ENCODE results near the gene LCAT.

Gene LCAT

DNA sequence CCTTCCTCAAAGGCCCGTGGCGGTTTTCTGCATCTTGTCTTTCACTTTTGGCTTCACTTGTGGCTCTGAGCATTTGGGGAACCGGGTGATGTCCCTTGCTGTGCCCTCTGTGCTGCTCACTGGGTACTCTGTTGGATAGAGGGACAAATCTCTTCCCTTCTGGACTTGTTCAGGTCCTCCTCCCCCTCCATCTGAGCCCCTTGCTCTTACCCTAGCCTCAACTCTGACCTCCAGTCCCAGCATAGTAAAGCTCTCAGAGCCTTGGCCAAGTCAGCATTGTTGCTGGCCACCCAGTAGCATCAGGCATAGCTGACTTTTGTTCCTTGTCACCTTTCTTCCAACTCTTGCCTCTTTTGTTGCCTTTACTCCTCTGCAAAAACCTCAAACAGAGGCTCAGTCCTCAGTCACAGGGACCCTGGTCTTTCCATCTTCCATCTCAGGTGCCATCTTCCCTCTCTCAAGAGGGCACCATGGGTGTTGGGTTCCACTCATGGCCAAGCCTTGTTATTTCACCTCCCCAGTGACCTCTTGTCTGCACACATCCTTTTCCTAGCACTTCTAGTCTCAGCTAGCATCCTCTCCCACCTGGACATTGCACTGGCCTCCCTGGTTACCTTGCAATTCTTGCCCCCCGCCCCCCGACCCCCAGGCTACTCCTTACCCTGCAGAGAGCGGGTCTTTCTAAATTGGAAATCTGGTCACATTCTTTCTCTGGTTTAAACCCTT is 6.9 kb downstream of the LCAT start:
- peak overlapping the region; percentile 95 for H3K27ac Mint-ChIP-seq
- peak; percentile 92 for DNase-seq
- no peaks in the 10 kb centered on the region for H3K9me3 Mint-ChIP-seq
- H3K4me1 Mint-ChIP-seq = peaks cover 61% of the 10 kb centered on the region
- no peaks in the 10 kb centered on the region for H3K27me3 Mint-ChIP-seq
- peak overlapping the region; percentile 98 for H3K4me3 Mint-ChIP-seq
- CTCF ChIA-PET = interaction anchor here (0.6 to 1.9 kb wide), 7 partner anchors 10 to 292 kb away, joined by 3 to 7 read pairs (median 5); partner anchors contain the start of gene CARMIL2
- peaks cover 42% of the 10 kb centered on the region for H3K36me3 Mint-ChIP-seq

DNA sequence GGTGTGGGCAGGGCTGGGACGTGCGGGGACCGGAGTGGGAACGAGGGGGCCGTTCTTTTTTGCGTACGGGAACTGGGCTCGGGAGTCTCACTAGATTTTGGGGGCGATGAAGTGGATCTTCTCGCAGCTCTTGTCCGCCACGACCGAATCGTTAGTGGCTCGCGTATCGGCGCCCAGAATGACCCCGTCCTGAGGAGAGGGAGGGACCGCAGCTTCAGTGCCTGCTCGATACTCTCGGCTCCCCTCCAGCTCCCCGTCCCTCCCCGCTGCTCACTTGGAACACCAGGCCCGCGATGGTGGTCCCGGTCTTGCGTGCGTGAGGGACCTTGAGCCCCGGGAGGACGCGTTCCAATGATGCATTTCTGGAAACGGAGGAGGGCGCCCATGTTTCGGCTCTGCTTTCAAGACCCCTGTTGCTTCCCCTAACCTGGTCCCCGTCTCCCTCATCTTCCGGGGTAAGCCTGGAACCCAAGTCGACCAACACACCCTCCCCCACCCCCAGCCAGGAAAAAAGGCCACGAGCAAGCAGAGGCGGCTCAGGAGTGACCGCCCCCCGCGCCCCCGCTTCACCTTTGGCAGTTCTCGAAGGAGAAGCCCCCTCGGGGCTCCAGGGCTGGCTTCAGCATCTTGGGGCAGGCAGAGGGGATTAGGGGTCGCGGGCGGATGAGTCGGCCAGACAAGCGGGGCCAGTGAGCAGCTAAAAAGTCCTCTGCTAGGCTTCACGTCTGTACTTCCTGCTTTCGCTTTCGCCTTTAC is 7.6 kb downstream of the LCAT start, which contains the start of gene PSMB10:
Gene PSMB10, minus strand, starts transcription at position 727 of the 756 bp plus-strand sequence. Its CDS starts 101 bp downstream, at position 626.
- Mint-ChIP-seq H3K4me3 (peak within 1 kb of the TSS; percentile 98), H3K27ac (peak within 1 kb of the TSS; percentile 95), H3K4me1 (peaks cover 53% of the 10 kb centered on the region), H3K9me3 (no peaks in the 10 kb centered on the region), H3K27me3 (no peaks in the 10 kb centered on the region), H3K36me3 (peaks cover 39% of the 10 kb centered on the region)
- DNase-seq = no peak
- CTCF ChIA-PET = interaction anchor here (0.6 to 2.7 kb wide), 11 partner anchors 10 to 865 kb away, joined by 3 to 11 read pairs (median 3); partner anchors contain the start of genes DDX28, DUS2 and NRN1L

DNA sequence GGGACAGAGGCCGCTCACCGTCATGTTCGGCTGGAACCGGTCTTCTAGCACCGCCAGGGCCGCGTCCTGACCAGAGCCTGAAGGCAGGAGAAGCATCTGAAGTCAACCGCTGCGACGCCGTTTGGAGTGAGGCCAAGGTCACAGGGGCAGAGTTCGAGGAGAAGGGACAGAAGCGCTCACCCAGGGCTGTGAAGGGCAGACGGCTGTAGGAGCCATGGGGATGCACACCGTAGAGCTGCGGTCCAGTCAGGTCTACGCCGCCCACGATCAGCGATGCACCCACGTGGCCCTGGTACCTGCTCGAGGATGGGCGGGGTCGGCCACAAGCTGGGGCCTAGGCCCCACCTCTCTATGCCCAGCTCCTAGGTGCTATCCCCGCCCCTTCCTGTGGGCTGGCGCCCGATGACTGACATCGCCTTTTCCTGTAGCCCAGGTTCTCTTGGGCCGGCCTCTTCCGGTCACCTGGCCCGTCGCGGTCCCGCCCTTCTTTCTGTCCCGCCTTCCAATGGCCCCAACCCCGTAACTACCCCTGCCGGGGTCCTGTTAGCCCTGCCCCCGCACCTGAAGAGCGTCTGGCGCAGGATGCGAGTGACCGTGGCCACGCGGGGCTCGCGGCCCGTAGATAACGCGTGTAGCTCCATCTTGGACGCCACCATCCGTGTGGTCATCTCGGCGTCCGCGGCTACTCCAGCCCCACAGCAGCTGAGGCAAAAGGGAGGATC is 8.4 kb downstream of the LCAT start:
- peak; percentile 98 for DNase-seq
- peaks cover 40% of the 10 kb centered on the region for H3K36me3 Mint-ChIP-seq
- H3K4me3 Mint-ChIP-seq = peak overlapping the region; percentile 98
- H3K4me1 Mint-ChIP-seq = peaks cover 46% of the 10 kb centered on the region
- CTCF ChIA-PET = interaction anchor here (0.6 to 2.7 kb wide), 9 partner anchors 9 to 865 kb away, joined by 3 to 11 read pairs (median 4); partner anchors contain the start of genes DDX28, DUS2 and NRN1L
- peak overlapping the region; percentile 95 for H3K27ac Mint-ChIP-seq
- H3K9me3 Mint-ChIP-seq = no peaks in the 10 kb centered on the region
- no peaks in the 10 kb centered on the region for H3K27me3 Mint-ChIP-seq

DNA sequence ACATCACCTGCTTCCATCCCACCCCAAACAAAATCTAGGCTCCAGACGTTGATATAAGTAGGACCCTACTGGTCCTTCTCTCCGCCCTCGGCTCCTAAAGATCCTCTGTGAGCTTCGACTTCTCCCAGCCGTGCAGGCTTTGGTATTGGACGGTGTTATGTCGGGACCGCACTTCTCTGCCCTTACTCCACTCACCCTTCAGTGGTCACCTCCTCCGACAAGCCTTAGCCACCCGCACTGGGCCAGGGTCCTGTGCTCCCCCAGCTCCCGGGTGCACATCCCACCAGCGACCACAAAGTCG is 8.9 kb downstream of the LCAT start:
- no peak for DNase-seq
- CTCF ChIA-PET = interaction anchor here (1.0 to 2.7 kb wide), 6 partner anchors 9 to 118 kb away, joined by 3 to 11 read pairs (median 4); partner anchors contain the start of genes DDX28, DUS2 and NRN1L
- Mint-ChIP-seq H3K4me3 (peak overlapping the region; percentile 98), H3K27ac (peak overlapping the region; percentile 95), H3K36me3 (peaks cover 37% of the 10 kb centered on the region), H3K27me3 (no peaks in the 10 kb centered on the region), H3K4me1 (peaks cover 41% of the 10 kb centered on the region), H3K9me3 (no peaks in the 10 kb centered on the region)

DNA sequence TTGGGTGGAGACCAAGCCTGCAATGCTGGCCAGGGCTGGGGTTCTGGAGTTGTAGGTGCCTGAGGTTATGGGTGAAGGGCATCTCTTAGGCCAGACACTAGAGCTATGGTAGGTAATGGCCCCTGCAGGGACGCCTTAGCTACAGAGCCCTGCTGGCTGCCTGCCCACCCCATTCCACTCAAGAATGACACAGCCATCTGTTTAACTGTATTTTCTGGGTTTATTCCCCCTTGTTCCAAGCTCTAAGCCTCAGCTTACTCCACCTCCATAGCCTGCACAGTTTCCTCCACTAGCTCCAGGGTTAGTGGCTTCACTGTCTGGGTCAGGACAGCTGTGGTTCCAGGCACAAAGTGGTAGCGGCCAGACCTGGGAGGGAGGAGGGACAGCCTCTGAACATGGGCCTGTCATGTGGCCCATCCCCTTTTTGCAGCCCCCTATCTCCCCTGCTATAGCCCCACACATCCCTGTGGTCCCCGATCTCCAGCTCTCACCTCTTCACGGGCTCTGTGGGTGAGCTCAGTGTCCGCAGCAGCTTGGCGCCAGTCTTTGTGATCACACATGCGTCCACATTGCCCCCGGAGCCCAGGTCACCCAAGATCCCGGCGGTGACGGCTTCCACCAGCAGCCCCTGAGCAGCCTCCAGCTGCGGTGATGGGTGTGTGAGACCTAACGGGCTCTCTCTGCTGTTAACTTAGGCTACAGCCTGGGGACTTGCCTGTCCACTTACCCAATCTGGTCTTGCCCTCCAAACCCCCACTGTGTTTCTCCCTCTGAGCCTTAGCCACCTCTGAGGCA is 9.4 kb downstream of the LCAT start:
- Mint-ChIP-seq H3K9me3 (no peaks in the 10 kb centered on the region), H3K27me3 (no peaks in the 10 kb centered on the region), H3K4me1 (peaks cover 35% of the 10 kb centered on the region), H3K27ac (peak overlapping the region; percentile 64), H3K4me3 (peak overlapping the region; percentile 39), H3K36me3 (peaks cover 33% of the 10 kb centered on the region)
- CTCF ChIA-PET = interaction anchor here (1.0 to 2.7 kb wide), 5 partner anchors 8 to 262 kb away, joined by 3 to 11 read pairs (median 4); partner anchors contain the start of gene NRN1L
- no peak for DNase-seq

DNA sequence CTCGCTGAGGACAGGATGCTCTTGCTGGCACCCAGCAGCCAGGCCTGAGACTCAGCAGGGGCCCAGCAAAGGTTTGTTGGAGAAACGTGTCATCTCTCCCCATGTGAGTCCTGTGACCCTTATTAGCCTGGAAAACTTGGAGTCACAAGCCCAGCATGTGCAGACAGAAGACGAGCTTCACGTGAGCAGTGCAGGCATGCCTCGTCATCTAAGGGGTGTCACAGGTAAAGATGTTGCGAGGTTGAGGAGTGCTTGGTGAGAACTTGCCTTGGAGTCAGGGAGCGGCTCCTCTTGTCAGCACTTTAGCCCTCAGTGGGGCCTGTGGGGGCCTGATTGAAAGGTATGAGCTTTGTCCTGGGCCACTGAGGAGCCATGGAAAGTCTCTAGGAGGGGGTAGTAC is 10.1 kb downstream of the LCAT start:
- Mint-ChIP-seq H3K27ac (peak overlapping the region; percentile 64), H3K4me1 (peaks cover 29% of the 10 kb centered on the region), H3K9me3 (no peaks in the 10 kb centered on the region), H3K27me3 (no peaks in the 10 kb centered on the region), H3K4me3 (no peak overlapping the region), H3K36me3 (peaks cover 33% of the 10 kb centered on the region)
- CTCF ChIA-PET = interaction anchor here (1.0 to 2.7 kb wide), 4 partner anchors 50 to 261 kb away, joined by 3 to 11 read pairs (median 4); partner anchors contain the start of gene NRN1L
- DNase-seq = no peak

DNA sequence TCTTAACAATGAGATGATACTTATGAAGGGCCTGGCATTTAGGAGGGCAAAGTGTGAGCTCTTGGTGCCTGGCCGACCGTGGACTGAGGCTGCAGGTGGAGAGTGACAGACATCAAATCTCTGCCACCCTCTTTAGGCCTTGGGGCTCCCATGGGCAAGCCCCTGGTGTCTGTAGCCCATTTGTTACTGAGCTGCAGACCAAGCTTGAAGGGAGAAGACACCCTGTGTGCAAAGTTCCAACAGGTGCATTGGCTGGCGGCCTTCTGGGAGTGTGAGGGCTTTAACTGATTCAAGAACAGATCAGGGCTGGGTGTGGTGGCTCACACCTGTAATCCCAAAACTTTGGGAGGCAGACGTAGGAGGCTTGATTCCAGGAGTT is 11.5 kb downstream of the LCAT start:
- Mint-ChIP-seq H3K4me1 (peaks cover 31% of the 10 kb centered on the region), H3K27me3 (no peaks in the 10 kb centered on the region), H3K27ac (no peak overlapping the region), H3K9me3 (no peaks in the 10 kb centered on the region), H3K36me3 (peaks cover 42% of the 10 kb centered on the region), H3K4me3 (no peak overlapping the region)
- CTCF ChIA-PET = interaction anchor here (1.2 kb wide), 1 partner anchor 70 kb away, joined by 3 read pairs; no protein-coding TSS in a partner anchor
- no peak for DNase-seq

DNA sequence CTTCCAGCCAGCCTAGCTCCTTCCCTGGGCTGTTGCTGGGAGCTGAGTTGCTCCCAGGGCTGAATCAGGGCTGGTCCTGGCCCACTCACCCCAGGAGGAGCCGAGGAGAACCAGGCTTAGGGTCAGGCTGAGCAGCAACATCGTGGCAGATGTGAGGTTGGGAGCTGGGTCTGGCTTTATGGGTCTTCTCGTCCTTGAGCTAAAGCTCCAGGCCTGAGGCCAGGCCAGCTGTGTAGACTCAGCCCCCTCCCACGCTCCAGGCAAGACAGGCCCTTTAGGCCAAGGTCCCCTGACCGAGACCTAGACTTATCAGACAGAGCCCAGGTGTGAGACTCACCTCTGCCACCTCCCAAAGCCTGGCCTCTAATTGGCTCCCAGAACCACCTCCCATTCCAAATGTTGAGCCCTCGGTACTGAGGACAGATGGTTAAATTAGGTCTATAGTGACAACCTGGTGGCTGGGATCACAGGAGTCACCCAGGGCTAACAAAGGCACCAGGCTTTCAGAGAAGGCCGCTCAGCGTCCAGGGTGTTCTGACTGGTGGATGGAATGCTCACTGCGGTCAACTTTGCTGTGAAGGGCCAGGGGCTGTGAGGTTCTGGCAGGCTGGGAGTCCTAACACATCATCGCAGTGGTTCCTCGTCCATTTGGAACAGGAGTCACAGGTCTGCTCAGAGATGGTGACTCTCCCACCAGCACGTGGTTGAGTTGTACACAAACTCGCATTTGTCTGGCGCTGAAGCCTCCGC is 12.0 kb downstream of the LCAT start, which contains the start of gene CTRL:
Gene CTRL, minus strand, starts transcription at position 151 of the 750 bp plus-strand sequence. Its CDS starts 10 bp downstream, at position 141.
- CTCF ChIA-PET = interaction anchor here (0.9 to 6.3 kb wide), 3 partner anchors 10 to 115 kb away, joined by 3 to 49 read pairs (median 5); no protein-coding TSS in a partner anchor
- Mint-ChIP-seq H3K4me3 (no peak within 1 kb of the TSS), H3K9me3 (no peaks in the 10 kb centered on the region), H3K36me3 (peaks cover 42% of the 10 kb centered on the region), H3K27me3 (no peaks in the 10 kb centered on the region), H3K27ac (peak within 1 kb of the TSS; percentile 47), H3K4me1 (peaks cover 25% of the 10 kb centered on the region)
- DNase-seq = no peak

DNA sequence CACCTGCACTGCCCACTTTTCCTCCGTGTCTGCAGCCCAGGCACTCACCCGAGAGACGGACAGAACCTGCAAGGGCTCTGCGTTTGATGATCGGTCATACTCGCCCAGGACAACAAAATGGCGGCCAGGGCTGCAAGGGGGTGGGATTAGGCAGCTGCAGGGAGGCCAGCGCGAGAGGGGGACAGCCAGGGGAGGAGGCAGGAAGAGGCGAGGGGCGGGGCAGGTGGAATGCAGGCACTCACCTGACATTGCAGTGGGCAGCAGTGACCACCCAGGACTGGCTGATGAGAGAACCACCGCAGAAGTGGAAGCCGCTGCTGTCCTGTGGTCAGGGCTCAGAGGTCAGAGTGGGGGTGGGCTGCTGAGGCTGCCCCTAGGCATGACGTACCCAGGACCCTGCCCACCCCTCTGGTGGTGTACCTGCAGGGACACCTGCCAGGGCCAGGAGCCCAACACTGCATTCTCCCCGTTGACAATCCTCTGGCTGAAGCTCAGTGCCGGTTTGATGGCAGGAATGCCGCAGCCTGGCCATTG is 13.2 kb downstream of the LCAT start:
- Mint-ChIP-seq H3K4me1 (peaks cover 23% of the 10 kb centered on the region), H3K36me3 (peaks cover 37% of the 10 kb centered on the region), H3K4me3 (no peak overlapping the region), H3K9me3 (no peaks in the 10 kb centered on the region), H3K27me3 (no peaks in the 10 kb centered on the region), H3K27ac (no peak overlapping the region)
- no peak for DNase-seq
- CTCF ChIA-PET = interaction anchor here (1.6 to 6.3 kb wide), 2 partner anchors 48 to 114 kb away, joined by 5 to 49 read pairs; no protein-coding TSS in a partner anchor

DNA sequence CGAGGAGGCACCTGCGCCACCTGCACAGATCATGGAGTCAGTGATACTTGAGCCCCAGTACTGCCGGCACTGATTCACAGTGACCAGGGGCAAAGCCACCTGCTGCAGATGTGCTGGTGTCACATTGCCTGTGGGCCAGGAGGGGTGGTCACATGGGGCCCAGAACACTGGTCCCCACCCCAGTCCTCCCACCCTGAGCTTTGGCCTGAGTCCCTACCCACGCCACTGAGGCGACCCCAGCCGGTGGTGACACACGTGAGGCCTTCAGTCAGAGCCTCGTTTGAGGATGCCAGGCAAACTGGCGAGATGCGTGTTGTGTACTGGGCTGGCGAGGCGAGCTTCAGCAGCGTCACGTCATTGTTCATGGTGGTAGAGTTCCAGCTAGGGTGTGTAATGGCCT is 13.7 kb downstream of the LCAT start:
- Mint-ChIP-seq H3K4me1 (peaks cover 18% of the 10 kb centered on the region), H3K36me3 (peaks cover 31% of the 10 kb centered on the region), H3K27ac (no peak overlapping the region), H3K9me3 (no peaks in the 10 kb centered on the region), H3K27me3 (no peaks in the 10 kb centered on the region), H3K4me3 (no peak overlapping the region)
- no peak for DNase-seq
- CTCF ChIA-PET = interaction anchor here (1.0 to 6.3 kb wide), 3 partner anchors 11 to 115 kb away, joined by 3 to 49 read pairs (median 16); no protein-coding TSS in a partner anchor

DNA sequence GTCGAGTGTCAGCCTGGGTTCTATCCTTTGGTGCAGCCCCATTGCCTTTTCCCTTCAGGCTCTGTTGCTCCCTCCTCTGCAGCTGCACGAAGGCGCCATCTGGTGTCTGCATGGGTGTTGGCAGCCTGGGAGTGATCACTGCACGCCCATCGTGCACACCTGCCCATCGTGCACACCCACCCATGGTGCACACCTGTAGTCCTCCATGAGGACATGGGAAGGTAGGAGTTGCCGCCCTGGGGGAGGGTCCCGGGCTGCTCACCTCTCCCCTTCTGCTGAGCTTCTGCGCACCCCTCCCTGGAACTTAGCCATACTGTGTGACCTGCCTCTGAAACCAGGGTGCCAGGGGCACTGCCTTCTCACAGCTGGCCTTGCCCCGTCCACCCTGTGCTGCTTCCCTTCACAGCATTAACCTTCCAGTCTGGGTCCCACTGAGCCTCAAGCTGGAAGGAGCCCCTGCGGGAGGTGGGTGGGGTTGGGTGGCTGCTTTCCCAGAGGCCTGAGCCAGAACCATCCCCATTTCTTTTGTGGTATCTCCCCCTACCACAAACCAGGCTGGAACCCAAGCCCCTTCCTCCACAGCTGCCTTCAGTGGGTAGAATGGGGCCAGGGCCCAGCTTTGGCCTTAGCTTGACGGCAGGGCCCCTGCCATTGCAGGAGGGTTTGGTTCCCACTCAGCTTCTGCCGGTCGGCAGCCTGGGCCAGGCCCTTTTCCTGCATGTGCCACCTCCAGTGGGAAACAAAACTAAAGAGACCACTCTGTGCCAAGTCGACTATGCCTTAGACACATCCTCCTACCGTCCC is 15.2 kb downstream of the LCAT start:
- Mint-ChIP-seq H3K9me3 (no peaks in the 10 kb centered on the region), H3K4me3 (no peak overlapping the region), H3K27ac (peak overlapping the region; percentile 58), H3K27me3 (no peaks in the 10 kb centered on the region), H3K4me1 (peaks cover 4% of the 10 kb centered on the region), H3K36me3 (peaks cover 21% of the 10 kb centered on the region)
- CTCF ChIA-PET = interaction anchor here (0.6 to 6.3 kb wide), 16 partner anchors 11 to 408 kb away, joined by 3 to 49 read pairs (median 4); partner anchors contain the start of gene NRN1L
- DNase-seq = peak; percentile 88

Data from activated naive CD4-positive, alpha-beta T cell treated with anti-CD3 and anti-CD28 coated beads, Interleukin-2, amount 10 ng/mL, durations not matched to agents 7 days and 5 days (primary cell).